PFSK-1 (cell line): ENCODE results near the gene AHR.

Experiments
- POLR2AphosphoS5 ChIP-seq: IDR thresholded peaks from 2 replicates; pipeline ENCODE4 v1.6.1; 2012; ENCODE audit warnings: low read depth, mild to moderate bottlenecking, control low read depth, low read length, moderate library complexity
- SIN3A ChIP-seq: IDR thresholded peaks from 2 replicates; pipeline ENCODE4 v1.6.1; 2012; ENCODE audit warnings: mild to moderate bottlenecking, low read length, moderate library complexity, borderline replicate concordance; ENCODE audit not compliant: insufficient read depth
- TAF1 ChIP-seq: IDR thresholded peaks from 2 replicates; pipeline ENCODE4 v1.6.1; 2012; ENCODE audit warnings: low read length, control low read depth, borderline replicate concordance; ENCODE audit not compliant: insufficient read depth
- TF ChIP-seq, protein P1 (sequence below), 2 experiments: IDR thresholded peaks; 2 replicates each; pipeline versions ENCODE4 v1.6.1 to v1.8.0; 2011 to 2012; ENCODE audit warnings: low read depth in 2 of 2, low read length in 2 of 2, control low read depth in 1 of 2, inconsistent platforms in 1 of 2, mild to moderate bottlenecking in 1 of 2, moderate library complexity in 1 of 2; ENCODE audit not compliant: insufficient read depth in 1 of 2

DNA sequence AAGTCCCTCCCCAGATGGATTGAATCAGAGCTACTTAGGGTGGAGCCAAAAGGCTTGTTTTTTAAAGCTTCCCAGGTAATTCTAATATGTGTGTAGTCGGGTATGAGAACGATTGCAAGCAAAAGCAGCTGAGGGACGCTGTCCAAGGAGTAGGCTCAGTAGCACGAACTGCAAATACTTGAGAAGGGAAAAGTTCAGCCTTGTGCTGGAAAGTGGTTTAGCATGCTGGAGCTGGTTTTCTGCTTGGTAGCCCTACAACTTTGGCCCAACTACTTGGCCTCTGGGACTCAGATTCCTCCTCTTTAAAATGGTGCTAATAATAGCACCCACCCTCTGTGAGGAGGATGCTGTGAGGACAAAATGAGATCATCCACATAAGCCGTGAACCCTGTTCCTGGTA, 76.2 kb downstream of the AHR start:
- TF ChIP-seq POLR2AphosphoS5 (no peak), SIN3A (no peak), TAF1 (no peak)
- TF ChIP-seq, protein P1, sequence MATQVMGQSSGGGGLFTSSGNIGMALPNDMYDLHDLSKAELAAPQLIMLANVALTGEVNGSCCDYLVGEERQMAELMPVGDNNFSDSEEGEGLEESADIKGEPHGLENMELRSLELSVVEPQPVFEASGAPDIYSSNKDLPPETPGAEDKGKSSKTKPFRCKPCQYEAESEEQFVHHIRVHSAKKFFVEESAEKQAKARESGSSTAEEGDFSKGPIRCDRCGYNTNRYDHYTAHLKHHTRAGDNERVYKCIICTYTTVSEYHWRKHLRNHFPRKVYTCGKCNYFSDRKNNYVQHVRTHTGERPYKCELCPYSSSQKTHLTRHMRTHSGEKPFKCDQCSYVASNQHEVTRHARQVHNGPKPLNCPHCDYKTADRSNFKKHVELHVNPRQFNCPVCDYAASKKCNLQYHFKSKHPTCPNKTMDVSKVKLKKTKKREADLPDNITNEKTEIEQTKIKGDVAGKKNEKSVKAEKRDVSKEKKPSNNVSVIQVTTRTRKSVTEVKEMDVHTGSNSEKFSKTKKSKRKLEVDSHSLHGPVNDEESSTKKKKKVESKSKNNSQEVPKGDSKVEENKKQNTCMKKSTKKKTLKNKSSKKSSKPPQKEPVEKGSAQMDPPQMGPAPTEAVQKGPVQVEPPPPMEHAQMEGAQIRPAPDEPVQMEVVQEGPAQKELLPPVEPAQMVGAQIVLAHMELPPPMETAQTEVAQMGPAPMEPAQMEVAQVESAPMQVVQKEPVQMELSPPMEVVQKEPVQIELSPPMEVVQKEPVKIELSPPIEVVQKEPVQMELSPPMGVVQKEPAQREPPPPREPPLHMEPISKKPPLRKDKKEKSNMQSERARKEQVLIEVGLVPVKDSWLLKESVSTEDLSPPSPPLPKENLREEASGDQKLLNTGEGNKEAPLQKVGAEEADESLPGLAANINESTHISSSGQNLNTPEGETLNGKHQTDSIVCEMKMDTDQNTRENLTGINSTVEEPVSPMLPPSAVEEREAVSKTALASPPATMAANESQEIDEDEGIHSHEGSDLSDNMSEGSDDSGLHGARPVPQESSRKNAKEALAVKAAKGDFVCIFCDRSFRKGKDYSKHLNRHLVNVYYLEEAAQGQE (IDR thresholded peaks at IDR 0.05; ENCODE audit: insufficient read depth in 1 of 2, low read depth in 2 of 2, low read length in 2 of 2) = no peak
